ENCODE data around the gene PRKD3.
A peak's percentile ranks its signal among the peaks of the same experiment; 100 is the strongest.

Gene PRKD3

GRCh38 chr2:37324786-37325624 is at the start of gene PRKD3:
PRKD3 (minus strand) TSS chr2:37324833; CDS start chr2:37316524, 8,309 bp downstream.
- peak; percentile 90 for DNase-seq

- DNase-seq = no peak
Observed at GRCh38 chr2:37372000-37372399, 47.4 kb upstream of the PRKD3 start.

DNA sequence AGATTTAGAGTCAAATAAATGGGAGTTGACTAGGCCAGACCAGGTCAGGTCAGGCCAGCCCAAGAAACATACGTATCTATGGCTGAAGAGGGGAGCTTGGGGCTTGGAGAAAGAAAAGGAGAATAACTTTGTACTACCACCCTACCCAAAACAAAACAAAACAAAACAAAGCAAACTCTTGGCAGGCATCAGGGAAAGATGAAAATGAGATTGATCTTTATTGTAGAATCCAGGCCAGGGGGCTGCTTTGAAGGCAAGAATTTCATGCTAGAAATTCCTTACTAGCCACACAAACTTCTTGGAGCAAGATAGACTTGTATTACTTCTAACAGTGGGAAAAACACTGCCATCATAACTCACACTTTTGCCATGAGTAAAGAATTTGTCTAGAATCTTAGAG is 46.0 kb upstream of the PRKD3 start:
- no peak for DNase-seq

DNA sequence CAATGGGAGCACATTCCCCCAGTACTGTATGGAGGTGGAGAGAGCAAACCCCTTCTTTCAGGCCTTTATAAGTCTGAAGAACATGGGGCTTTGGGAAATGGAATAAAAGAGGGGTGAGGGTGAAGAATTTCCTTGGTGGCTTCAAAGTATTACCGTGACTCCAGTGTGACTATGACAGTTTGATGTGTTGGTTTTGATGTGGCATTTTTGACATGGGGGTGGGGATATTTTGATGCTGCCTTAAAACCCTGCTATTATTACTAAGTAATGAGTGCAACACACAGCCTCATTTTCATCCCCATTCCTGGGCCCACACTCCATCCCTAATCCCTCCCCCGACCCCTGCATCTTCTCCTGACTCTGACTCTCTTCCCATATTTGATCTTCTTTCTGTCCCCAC is 43.4 kb upstream of the PRKD3 start:
- DNase-seq = no peak

DNA sequence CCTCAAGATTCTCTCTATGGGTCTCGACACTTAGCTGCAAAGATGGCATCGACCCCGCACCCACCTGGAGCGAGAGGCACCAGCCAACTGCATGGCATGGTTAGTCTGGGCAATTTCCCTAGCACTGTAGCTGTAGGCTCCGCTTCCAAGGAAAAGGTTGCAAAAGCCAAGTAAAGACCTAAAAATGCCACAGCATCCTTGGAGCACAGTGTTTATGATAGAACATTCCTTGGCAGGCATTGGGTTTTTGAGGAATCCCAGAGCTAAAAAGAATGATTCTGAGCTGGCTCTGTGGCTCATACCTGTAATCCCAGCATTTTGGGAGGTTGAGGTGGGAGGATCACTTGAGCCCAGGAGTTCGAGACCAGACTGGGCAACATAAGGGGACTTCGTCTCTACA is 42.7 kb upstream of the PRKD3 start:
- DNase-seq = no peak

GRCh38 chr2:37366773-37367172 is 42.1 kb upstream of the PRKD3 start:
- DNase-seq = no peak

DNA sequence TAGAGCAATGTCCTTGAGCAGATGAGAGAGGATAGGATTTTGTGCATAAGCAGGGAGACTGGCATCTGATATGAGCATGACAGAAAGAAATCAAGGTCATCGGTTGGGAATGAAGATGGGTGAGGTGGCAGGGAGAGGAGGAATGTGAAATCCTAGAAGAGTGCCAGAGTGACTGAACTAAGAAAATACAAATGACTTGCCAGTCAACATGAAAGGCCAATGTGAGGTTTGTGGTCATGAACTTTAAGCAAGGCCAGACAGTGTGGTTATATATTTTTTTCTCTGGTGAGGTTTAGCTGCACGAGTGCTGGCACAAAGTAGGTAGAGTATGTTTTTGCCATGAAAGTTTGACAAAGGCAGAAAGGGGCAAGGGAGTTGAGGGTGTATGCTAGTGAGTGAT is 41.0 kb upstream of the PRKD3 start:
- no peak for DNase-seq

GRCh38 chr2:37364351-37364750 is 39.7 kb upstream of the PRKD3 start:
- DNase-seq = no peak

- no peak for DNase-seq
Observed at GRCh38 chr2:37361994-37362698, 37.5 kb upstream of the PRKD3 start.

GRCh38 chr2:37361216-37361815 is 36.7 kb upstream of the PRKD3 start:
- no peak for DNase-seq

GRCh38 chr2:37358466-37358865 is 33.8 kb upstream of the PRKD3 start:
- DNase-seq = no peak

DNA sequence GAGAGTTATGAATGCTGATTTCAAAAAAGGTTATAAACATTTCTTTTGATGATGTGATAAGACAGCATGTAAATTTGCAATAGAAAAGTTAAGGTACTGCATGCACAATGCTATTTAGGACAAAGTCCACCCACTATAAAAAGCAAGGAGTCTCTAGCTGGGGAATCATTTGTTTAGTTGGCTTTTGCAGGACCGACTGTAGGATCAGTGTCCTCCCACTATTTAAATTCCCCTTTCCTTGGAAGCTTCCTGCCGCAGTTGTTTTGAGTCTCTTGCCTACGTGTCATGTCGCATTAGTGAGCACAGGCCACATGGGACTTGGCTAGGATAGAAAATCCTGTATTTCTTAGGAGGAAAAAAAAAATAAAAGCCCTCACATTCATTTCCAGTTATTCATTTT is 32.9 kb upstream of the PRKD3 start:
- no peak for DNase-seq

- DNase-seq = no peak
Observed at GRCh38 chr2:37357069-37357468, 32.4 kb upstream of the PRKD3 start.

- DNase-seq = no peak
Observed at GRCh38 chr2:37356299-37356698, 31.7 kb upstream of the PRKD3 start.

DNA sequence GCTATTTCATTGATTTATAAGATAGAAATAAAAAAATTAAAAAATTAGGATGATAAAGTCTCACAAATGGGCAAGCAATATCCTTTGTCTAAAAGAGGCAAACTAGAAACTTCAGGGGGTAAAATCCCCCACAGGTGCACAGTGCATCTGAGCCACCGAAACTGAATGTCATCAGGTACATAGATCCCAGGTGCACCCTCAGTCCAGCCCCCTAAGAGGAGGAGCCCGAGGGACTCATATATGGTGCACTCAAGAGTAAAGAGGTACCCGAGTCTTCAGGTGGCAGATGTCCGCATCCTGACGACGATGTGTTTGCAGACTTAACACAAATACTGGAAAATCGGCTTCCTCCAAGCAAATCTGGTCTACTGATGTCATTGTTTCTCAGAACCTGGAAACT is 31.1 kb upstream of the PRKD3 start:
- DNase-seq = no peak

DNA sequence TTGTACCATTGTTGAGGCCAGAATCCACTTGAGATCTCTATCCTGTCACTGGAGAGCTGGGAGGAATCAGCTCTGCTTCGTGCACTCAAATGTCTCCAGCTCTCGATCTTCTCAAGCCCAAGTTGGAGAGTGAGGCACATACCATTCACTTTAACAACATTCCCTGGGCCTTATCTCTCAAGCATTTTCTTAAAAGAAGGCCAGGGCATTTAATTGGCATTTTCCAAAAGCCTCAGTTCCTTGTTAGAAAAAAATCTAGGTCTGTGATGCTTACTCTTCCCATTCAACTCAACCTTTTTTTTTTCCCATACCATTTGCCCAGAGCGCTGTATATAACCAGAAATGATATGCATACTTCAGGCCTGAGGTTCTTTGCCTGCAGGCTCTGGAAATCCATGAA is 29.9 kb upstream of the PRKD3 start:
- DNase-seq = no peak

GRCh38 chr2:37350034-37350433 is 25.4 kb upstream of the PRKD3 start:
- DNase-seq = no peak

DNA sequence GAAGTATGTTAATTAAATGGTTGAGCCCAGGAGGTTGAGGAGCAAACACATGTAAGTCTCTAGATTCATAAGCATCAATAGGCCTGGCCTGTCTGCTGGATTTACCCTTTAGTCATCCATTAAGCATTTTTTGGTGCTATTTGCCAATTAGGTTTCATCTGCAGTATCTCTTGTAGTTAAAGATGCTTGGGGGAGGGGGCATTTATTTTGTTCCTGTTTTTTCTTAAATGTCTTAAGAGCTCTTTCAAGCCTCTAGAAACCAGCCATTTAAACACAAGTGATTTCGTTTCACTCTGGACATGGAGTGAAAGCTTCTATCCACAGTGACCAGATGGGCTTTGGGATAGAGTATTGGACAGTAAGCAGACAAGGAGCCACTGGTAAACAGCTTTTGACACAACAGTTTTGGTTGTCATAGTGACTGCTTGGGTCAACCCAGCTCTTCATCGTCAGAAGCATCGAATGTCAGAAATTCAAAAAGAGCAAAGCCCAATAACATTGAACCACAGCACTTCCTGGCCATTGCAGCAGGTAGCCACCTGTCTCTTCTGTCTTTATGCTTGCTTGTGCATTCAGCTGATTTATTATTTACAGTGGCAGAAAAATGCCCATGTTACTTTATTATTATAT is 24.7 kb upstream of the PRKD3 start:
- no peak for DNase-seq

DNA sequence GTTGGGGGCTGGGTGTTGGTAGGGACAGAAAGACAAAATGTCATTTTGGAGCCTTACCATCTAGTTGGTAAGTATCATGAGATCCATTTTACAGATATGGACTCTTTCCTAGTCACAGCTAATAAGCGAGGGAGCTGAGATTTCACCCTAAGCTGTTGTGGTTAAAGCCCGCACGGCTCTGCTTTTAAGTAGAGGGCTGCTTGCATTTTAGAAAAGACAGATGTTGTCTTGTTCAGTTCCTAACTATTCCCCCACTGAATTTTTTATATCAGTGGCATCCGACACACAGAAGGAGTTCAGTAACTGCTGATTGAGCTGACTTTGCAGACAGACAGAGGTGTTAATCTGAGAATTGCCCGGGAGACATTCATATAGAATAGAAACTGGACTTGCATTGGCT is 23.5 kb upstream of the PRKD3 start:
- no peak for DNase-seq

GRCh38 chr2:37344453-37345361 is 20.1 kb upstream of the PRKD3 start, which contains the start of gene QPCT:
QPCT (plus strand) TSS chr2:37344630; CDS start chr2:37344732, 102 bp downstream.
- peak; percentile 66 for DNase-seq

DNA sequence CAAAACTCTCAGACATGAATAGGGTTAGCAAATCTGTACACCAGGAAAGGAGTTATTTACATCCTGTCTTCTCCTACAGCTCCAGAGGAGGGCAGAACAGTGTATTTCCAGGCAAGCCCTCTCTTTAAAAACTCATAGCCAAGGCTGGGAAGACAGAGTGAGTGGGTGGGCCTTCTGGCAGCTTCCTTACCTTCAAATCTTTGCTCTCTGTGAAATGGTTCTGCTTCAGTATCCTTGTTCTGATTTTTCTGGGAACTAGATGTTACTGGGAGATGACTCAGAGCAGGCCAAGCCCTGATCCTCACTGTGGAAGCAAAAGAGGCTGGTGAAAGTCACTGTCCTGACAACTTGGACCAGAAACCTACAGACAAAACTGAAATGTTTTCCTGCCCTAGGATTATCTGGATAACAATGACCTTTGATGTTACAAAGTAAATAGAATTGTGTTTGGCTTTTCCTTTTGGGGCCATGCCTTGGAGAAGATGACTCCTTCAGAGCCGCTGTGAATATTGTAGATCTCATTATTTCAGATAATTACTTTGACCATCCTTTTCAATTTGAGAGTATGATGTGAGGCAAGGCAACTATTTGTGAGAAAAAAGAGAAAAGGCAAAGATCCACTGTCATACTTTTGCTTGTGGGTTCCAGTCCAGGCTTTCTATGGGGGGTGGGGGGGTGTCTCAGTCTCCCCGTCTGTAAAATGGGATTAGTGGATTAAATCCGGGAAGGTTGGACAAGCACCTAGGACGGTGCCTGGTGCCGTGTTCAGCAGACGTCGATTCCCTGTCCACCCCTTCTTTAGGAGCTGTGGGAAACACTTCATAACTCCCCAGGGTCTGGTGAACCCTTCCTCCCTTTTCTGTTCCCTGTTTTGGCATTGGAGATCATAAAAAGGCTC is 19.2 kb upstream of the PRKD3 start:
- DNase-seq = peak; percentile 67
